Uterus (tissue), 4 donors: ENCODE measurements around the gene GMDS. TPM values are rescaled to one million over a fixed set of nuclear protein-coding genes. Genes with fewer than 3 reads are reported as not detected.

Experiments
- DNase-seq, 2 donors: peaks; one replicate each; pipeline ENCODE4 v3.0.0-alpha.2; 2019 to 2020
- H3K27ac ChIP-seq, 2 donors: fragments of 200-600 bp; sonication (generic); 1 replicate in 1 of 2; 2 replicates in 1 of 2; pipeline ENCODE4 v1.5.1; 2016 to 2018
- H3K27me3 ChIP-seq, 2 donors: fragments of 200-600 bp; sonication (generic); one replicate each; pipeline ENCODE4 v1.5.1; 2018 to 2019; ENCODE audit warnings: control low read depth in 1 of 2
- H3K36me3 ChIP-seq, 2 donors: fragments of 200-600 bp; sonication (generic); one replicate each; pipeline ENCODE4 v1.5.1; 2019; ENCODE audit warnings: control low read depth in 1 of 2
- H3K4me1 ChIP-seq, 2 donors: fragments of 200-600 bp; sonication (generic); one replicate each; pipeline ENCODE4 v1.5.1; 2018 to 2019; ENCODE audit warnings: control low read depth in 1 of 2
- H3K4me3 ChIP-seq, 2 donors: fragments of 200-600 bp; sonication (generic); 1 replicate in 1 of 2; 2 replicates in 1 of 2; pipeline ENCODE4 v1.5.1; 2018 to 2019; ENCODE audit warnings: mild to moderate bottlenecking in 1 of 2
- H3K9me3 ChIP-seq, 2 donors: fragments of 200-600 bp; sonication (generic); one replicate each; pipeline ENCODE4 v1.5.1; 2019; ENCODE audit warnings: control low read depth in 1 of 2
- CTCF ChIP-seq, 4 experiments: fragments of 200-600 bp in 2 of 4; fragments of 450-650 bp in 2 of 4; sonication (generic) in 2 of 4; IDR thresholded peaks; one replicate each; pipeline ENCODE4 v1.5.1; 2016 to 2019; ENCODE audit warnings: antibody characterized with exemption in 4 of 4, mild to moderate bottlenecking in 2 of 4, moderate library complexity in 1 of 4
- POLR2A ChIP-seq, 2 donors: fragments of 450-650 bp; IDR thresholded peaks; one replicate each; pipeline ENCODE4 v1.6.1; 2016; ENCODE audit warnings: antibody characterized with exemption in 2 of 2, mild to moderate bottlenecking in 1 of 2, moderate library complexity in 1 of 2
- intact Hi-C: fragments of 100-400 bp; cut with DNase I; formaldehyde crosslinking; loops from one replicate; pipeline ENCODE4 v1.15.1; 2023; ENCODE audit warnings: low total_unique reads
- total RNA-seq, 4 donors: library from RNA; depleted of rRNA in 3 of 4; stranded (reverse); fragments of >200 nt in 3 of 4; gene quantifications; one replicate each; pipeline versions ENCODE4 v1.1.0 to v1.2.4, GENCODE V29; 2014 to 2023
- donor health status: DM: yes; HTN: yes; CAD: no.

GMDS gene
- total RNA-seq, 4 donors from 2014 or later = 5.3 to 17.4 (median 12.9) TPM

GRCh38 chr6:2263896-2264295 is 18.5 kb upstream of the GMDS start:
- no peaks in the 10 kb centered on the region for H3K27me3 ChIP-seq
- no peak for TF ChIP-seq POLR2A (IDR thresholded peaks at IDR 0.05)
- TF ChIP-seq CTCF (IDR thresholded peaks at IDR 0.05) = no peak
- H3K36me3 ChIP-seq = no peaks in the 10 kb centered on the region
- H3K4me3 ChIP-seq = no peak overlapping the region
- DNase-seq = no peak
- no peak overlapping the region for H3K27ac ChIP-seq
- H3K4me1 ChIP-seq = no peaks in the 10 kb centered on the region
- no peaks in the 10 kb centered on the region for H3K9me3 ChIP-seq
- intact Hi-C loops = no loop called here

- Histone ChIP-seq H3K4me3 (no peak overlapping the region), H3K9me3 (no peaks in the 10 kb centered on the region), H3K27ac (no peak overlapping the region), H3K36me3 (no peaks in the 10 kb centered on the region), H3K4me1 (no peaks in the 10 kb centered on the region), H3K27me3 (no peaks in the 10 kb centered on the region)
- DNase-seq = no peak
- TF ChIP-seq CTCF (IDR thresholded peaks at IDR 0.05) (no peak), POLR2A (IDR thresholded peaks at IDR 0.05) (no peak)
- intact Hi-C loops = no loop called here
These were observed 14.2 kb upstream of the GMDS start for GRCh38 chr6:2259574-2259973.

- no peak overlapping the region for H3K27ac ChIP-seq
- intact Hi-C loops = no loop called here
- TF ChIP-seq POLR2A (IDR thresholded peaks at IDR 0.05) (no peak), CTCF (IDR thresholded peaks at IDR 0.05) (no peak)
These were observed 13.6 kb upstream of the GMDS start for GRCh38 chr6:2259002-2259494.

GRCh38 chr6:2258112-2258511 is 12.7 kb upstream of the GMDS start:
- Histone ChIP-seq H3K27ac (no peak overlapping the region), H3K27me3 (no peaks in the 10 kb centered on the region), H3K4me3 (no peak overlapping the region), H3K4me1 (no peaks in the 10 kb centered on the region), H3K9me3 (no peaks in the 10 kb centered on the region), H3K36me3 (no peaks in the 10 kb centered on the region)
- intact Hi-C loops = no loop called here
- no peak for DNase-seq
- no peak for TF ChIP-seq POLR2A (IDR thresholded peaks at IDR 0.05)
- no peak for TF ChIP-seq CTCF (IDR thresholded peaks at IDR 0.05)

More at GRCh38 chr6:2259002-2259494, 13.6 kb upstream of the GMDS start:
- no peaks in the 10 kb centered on the region for H3K9me3 ChIP-seq
- no peaks in the 10 kb centered on the region for H3K36me3 ChIP-seq
- no peak for DNase-seq
- no peaks in the 10 kb centered on the region for H3K27me3 ChIP-seq
- H3K4me3 ChIP-seq = no peak overlapping the region
- no peaks in the 10 kb centered on the region for H3K4me1 ChIP-seq

- TF ChIP-seq POLR2A (IDR thresholded peaks at IDR 0.05) = no peak
- no peak for TF ChIP-seq CTCF (IDR thresholded peaks at IDR 0.05)
- intact Hi-C loops = no loop called here
- Histone ChIP-seq H3K27ac (no peak overlapping the region), H3K9me3 (no peaks in the 10 kb centered on the region), H3K4me3 (no peak overlapping the region), H3K36me3 (no peaks in the 10 kb centered on the region), H3K27me3 (no peaks in the 10 kb centered on the region), H3K4me1 (no peaks in the 10 kb centered on the region)
- DNase-seq = no peak
These were observed 12.0 kb upstream of the GMDS start for GRCh38 chr6:2257363-2257762.
